Heart left ventricle (tissue), 13 donors: ENCODE results near the gene MAP4K4.

Experiments
- CTCF ChIP-seq, 12 donors: fragments of 200-600 bp; sonication (generic) in 4 of 12; IDR thresholded peaks; one replicate each; pipeline versions ENCODE4 v1.5.0 to v1.8.0; 2018 to 2022; ENCODE audit warnings: antibody characterized with exemption in 12 of 12, mild to moderate bottlenecking in 5 of 12
- POLR2A ChIP-seq, 2 donors: fragments of 450-650 bp; IDR thresholded peaks; one replicate each; pipeline ENCODE4 v1.6.1; 2017; ENCODE audit warnings: antibody characterized with exemption in 2 of 2, mild to moderate bottlenecking in 2 of 2, moderate library complexity in 2 of 2
- donor health status: ischemic (EF 13 %, LVEDD 7.1; RV severe dilation, severe dysfunction).
- donor health status: DM: no; HTN: yes; CAD: no.
- donor health status: DM: no; HTN: no; CAD: no.
- donor health status: ischemic (EF 25% LVEDD 6.9; RV normal size, moderate dysfunction).
- donor health status: ischemic (EF 25% LVEDD 5.7; RV mildly dilated, moderate dysfunction).
- donor health status: ischemic (EF 35%, LVEDD 5.7; RV mildly dilated, moderate dysfunction).
- donor health status: nonischemic (EF 11% LVEDD 7.7; RV severe dilation, severe dysfunction).
- donor health status: DM: yes; HTN: yes; CAD: no.
- donor health status: PGD.
- donor health status: ischemic (EF 29% LVEDD 5.4; RV normal size, mild dysfunction).
- donor health status: nonischemic (EF 23%, LVEDD 6.1; RV moderate dilation, normal function).

- TF ChIP-seq POLR2A (IDR thresholded peaks at IDR 0.05) (no peak), CTCF (IDR thresholded peaks at IDR 0.05) (no peak)
Measured at GRCh38 chr2:101779656-101780055, 82.1 kb downstream of the MAP4K4 start.
